IPS-NIHi7 (cell line): ENCODE data around the gene COL15A1.

Source experiments
- DNase-seq: peaks from one replicate; pipeline ENCODE4 v3.0.0; 2012; ENCODE audit warnings: mixed read lengths; ENCODE audit errors: extremely low spot score

COL15A1 gene

GRCh38 chr9:99015448-99015847, 71.7 kb downstream of the COL15A1 start:
- DNase-seq = no peak

GRCh38 chr9:99015890-99016289, 72.2 kb downstream of the COL15A1 start:
- no peak for DNase-seq

- no peak for DNase-seq
Measured at GRCh38 chr9:99016681-99017387, 73.1 kb downstream of the COL15A1 start.

GRCh38 chr9:99018653-99019052, 74.9 kb downstream of the COL15A1 start:
- no peak for DNase-seq

GRCh38 chr9:99019510-99020331, 76.0 kb downstream of the COL15A1 start:
- DNase-seq = no peak

GRCh38 chr9:99020786-99021436, 77.2 kb downstream of the COL15A1 start:
- no peak for DNase-seq

- no peak for DNase-seq
Measured at GRCh38 chr9:99021512-99021911, 77.8 kb downstream of the COL15A1 start.

GRCh38 chr9:99023231-99023630, 79.5 kb downstream of the COL15A1 start:
- no peak for DNase-seq

GRCh38 chr9:99023831-99024230, 80.1 kb downstream of the COL15A1 start:
- DNase-seq = no peak

- no peak for DNase-seq
Measured at GRCh38 chr9:99024959-99025358, 81.3 kb downstream of the COL15A1 start.

- no peak for DNase-seq
Measured at GRCh38 chr9:99025616-99026270, 82.0 kb downstream of the COL15A1 start.

GRCh38 chr9:99026271-99026955, 82.7 kb downstream of the COL15A1 start:
- DNase-seq = no peak

- DNase-seq = no peak
Measured at GRCh38 chr9:99026956-99027298, 83.2 kb downstream of the COL15A1 start.

- DNase-seq = no peak
Measured at GRCh38 chr9:99027443-99027842, 83.7 kb downstream of the COL15A1 start.

GRCh38 chr9:99029083-99029645, 85.5 kb downstream of the COL15A1 start:
- no peak for DNase-seq

GRCh38 chr9:99030092-99030511, 86.4 kb downstream of the COL15A1 start:
- DNase-seq = no peak

GRCh38 chr9:99030610-99031109, 87.0 kb downstream of the COL15A1 start:
- DNase-seq = no peak

- no peak for DNase-seq
Measured at GRCh38 chr9:99031319-99031718, 87.6 kb downstream of the COL15A1 start.

- DNase-seq = no peak
Measured at GRCh38 chr9:99031994-99032393, 88.3 kb downstream of the COL15A1 start.

- DNase-seq = no peak
Measured at GRCh38 chr9:99034149-99034548, 90.4 kb downstream of the COL15A1 start.

- DNase-seq = no peak
Measured at GRCh38 chr9:99035313-99035712, 91.6 kb downstream of the COL15A1 start.
